Measurements from ENCODE around the gene TARS3. TPM values are rescaled to one million over a fixed set of nuclear protein-coding genes. Genes with fewer than 3 reads are reported as not detected.
"Not testable (repeated sequence)": the region's sequence is repeated elsewhere in the genome, so short reads cannot be mapped to it uniquely, and the experiment has no call there.

Gene TARS3
- total RNA-seq, 4 donors from 2014 or later = 2.9 to 16.6 (median 7.8) TPM

DNA sequence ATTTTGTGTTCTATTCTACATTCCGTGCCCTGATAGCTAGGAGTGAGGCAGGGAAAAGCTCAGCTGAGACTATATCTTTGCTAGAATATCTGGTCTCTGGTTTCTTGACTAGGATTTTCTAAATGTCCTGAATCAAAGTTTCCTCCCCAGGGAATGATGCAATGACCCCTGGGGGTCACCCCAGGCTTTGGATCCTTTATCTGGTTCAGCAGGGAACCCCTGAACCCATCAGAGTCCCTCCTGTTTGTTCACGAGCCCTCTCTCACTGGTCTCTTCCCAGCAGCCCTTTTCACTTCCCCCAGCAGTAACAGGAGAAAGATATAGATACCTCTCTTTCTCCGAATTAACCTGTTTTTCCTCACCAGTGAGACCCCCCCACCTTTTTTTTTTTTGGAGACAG lies 86.4 kb downstream of the TARS3 start:
- Histone ChIP-seq H3K9me3 (no peaks in the 10 kb centered on the region), H3K4me3 (no peak overlapping the region), H3K4me1 (peaks cover 6 to 21% (median 6%) of the 10 kb centered on the region in 3 donors), H3K27me3 (no peaks in the 10 kb centered on the region), H3K27ac (no peak overlapping the region), H3K36me3 (peaks cover 0 to 34% (median 7%) of the 10 kb centered on the region in 3 donors)
- TF ChIP-seq POLR2A (IDR thresholded peaks at IDR 0.05) = no peak
- TF ChIP-seq, protein P1, sequence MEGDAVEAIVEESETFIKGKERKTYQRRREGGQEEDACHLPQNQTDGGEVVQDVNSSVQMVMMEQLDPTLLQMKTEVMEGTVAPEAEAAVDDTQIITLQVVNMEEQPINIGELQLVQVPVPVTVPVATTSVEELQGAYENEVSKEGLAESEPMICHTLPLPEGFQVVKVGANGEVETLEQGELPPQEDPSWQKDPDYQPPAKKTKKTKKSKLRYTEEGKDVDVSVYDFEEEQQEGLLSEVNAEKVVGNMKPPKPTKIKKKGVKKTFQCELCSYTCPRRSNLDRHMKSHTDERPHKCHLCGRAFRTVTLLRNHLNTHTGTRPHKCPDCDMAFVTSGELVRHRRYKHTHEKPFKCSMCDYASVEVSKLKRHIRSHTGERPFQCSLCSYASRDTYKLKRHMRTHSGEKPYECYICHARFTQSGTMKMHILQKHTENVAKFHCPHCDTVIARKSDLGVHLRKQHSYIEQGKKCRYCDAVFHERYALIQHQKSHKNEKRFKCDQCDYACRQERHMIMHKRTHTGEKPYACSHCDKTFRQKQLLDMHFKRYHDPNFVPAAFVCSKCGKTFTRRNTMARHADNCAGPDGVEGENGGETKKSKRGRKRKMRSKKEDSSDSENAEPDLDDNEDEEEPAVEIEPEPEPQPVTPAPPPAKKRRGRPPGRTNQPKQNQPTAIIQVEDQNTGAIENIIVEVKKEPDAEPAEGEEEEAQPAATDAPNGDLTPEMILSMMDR (IDR thresholded peaks at IDR 0.05) = no peak
- 67 to 83% methylated on average over 3 of the region's 3 CpGs for WGBS, 2 donors
- intact Hi-C loops (cut with DNase I) = loop anchor here (5.0 kb wide), 1 partner anchor 331 kb away; no protein-coding TSS in a partner anchor
- DNase-seq = no peak

DNA sequence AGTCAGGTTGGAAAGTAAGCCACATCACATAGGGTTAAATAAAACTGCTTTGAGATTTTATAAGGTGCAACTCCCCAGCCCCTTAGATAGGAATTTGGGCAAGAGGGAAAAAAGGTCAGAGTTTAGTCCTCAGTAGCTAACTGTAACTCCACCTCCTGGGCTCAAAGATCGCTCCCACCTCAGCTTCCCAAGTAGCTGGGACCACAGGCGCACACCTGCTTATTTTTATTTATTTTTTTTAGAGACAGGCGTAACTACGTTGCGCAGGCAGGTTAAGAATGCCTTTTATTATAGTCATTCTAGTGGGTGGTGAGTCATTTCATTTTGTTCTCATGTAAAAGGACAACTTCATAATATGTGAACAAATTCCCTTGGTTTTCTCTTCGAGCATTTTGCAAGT lies 86.8 kb downstream of the TARS3 start:
- intact Hi-C loops (cut with DNase I) = loop anchor here (5.0 kb wide), 1 partner anchor 330 kb away; no protein-coding TSS in a partner anchor
- Histone ChIP-seq H3K4me3 (no peak overlapping the region), H3K27ac (no peak overlapping the region), H3K9me3 (no peaks in the 10 kb centered on the region), H3K27me3 (no peaks in the 10 kb centered on the region), H3K36me3 (peaks cover 0 to 30% (median 7%) of the 10 kb centered on the region in 3 donors), H3K4me1 (peaks cover 6 to 20% (median 6%) of the 10 kb centered on the region in 3 donors)
- DNase-seq = no peak
- WGBS, 2 donors = 47 to 51% methylated on average over 6 of the region's 6 CpGs
- TF ChIP-seq, protein P1 (IDR thresholded peaks at IDR 0.05) = no peak
- TF ChIP-seq POLR2A (IDR thresholded peaks at IDR 0.05) = no peak

DNA sequence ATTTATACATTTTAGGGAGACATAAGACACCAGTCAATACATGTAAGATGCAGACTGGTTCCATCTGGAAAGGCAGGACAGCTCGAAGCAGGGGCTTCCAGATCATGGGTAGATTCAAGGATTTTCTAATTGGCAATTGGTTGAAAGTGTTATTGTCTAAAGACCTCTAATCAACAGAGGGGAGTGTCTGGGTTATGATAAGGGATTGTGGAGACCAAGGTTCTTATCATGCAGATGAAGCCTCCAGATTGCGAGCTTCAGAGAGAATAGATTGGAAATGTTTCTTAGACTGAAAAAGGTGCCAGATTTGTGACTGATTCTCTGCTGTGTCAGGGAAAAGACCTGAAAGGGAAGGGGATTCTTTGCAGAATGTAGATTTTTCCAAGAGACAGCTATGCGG lies 87.2 kb downstream of the TARS3 start:
- H3K9me3 ChIP-seq = no peaks in the 10 kb centered on the region
- no peak for DNase-seq
- H3K36me3 ChIP-seq = peaks cover 0 to 26% (median 7%) of the 10 kb centered on the region in 3 donors
- H3K27me3 ChIP-seq = no peaks in the 10 kb centered on the region
- 82 to 86% methylated on average over 3 of the region's 3 CpGs for WGBS, 2 donors
- no peak overlapping the region for H3K4me3 ChIP-seq
- TF ChIP-seq, protein P1 (IDR thresholded peaks at IDR 0.05) = no peak
- TF ChIP-seq POLR2A (IDR thresholded peaks at IDR 0.05) = no peak
- intact Hi-C loops (cut with DNase I) = loop anchor here (5.0 kb wide), 1 partner anchor 330 kb away; no protein-coding TSS in a partner anchor
- H3K4me1 ChIP-seq = peaks cover 2 to 15% (median 6%) of the 10 kb centered on the region in 3 donors
- no peak overlapping the region for H3K27ac ChIP-seq

DNA sequence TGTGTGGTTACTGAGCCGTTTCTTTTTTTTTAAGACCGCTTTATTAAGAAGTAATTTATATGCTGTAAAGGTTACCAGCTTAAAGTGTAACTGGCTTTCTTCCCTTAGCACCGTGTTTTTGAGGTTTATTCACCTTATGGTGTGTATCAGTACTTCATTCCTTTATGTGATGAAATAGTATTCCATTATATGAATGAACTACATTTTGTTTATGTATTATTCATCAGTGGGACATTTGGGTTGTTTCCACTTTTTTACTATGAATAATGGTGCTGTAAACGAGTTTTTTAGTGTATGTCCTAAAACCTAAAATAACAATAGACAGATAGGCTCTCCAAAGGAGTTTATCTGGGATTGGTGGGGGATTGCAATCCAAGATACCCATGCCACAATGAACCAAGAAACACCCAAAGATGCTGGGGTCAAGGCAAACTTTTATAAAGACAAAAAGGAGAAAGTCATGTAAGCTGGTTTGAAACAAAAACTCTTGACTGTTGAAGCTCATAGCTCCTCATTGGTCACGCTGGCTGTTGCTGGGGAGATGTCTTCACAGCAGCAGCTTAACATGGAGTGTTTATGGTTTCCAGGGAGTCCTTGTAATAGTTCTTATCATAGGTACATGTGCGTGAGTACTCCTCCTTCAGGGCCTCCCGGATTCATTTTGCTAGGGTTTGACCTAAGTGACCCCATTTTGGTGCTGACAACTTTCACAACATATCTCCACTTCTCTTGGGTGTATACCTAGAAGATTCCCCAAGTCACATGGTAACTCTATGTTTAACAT lies 88.1 kb downstream of the TARS3 start:
- Histone ChIP-seq H3K27me3 (no peaks in the 10 kb centered on the region), H3K4me3 (no peak overlapping the region), H3K4me1 (peaks cover 0 to 6% (median 6%) of the 10 kb centered on the region in 3 donors), H3K9me3 (no peaks in the 10 kb centered on the region), H3K36me3 (peaks cover 0 to 22% (median 7%) of the 10 kb centered on the region in 3 donors), H3K27ac (no peak overlapping the region)
- intact Hi-C loops (cut with DNase I) = loop anchor here (5.0 kb wide), 1 partner anchor 329 kb away; no protein-coding TSS in a partner anchor
- TF ChIP-seq, protein P1 (IDR thresholded peaks at IDR 0.05) = no peak
- no peak for TF ChIP-seq POLR2A (IDR thresholded peaks at IDR 0.05)
- no peak for DNase-seq
- 65 to 79% methylated on average over 7 of the region's 7 CpGs for WGBS, 2 donors

DNA sequence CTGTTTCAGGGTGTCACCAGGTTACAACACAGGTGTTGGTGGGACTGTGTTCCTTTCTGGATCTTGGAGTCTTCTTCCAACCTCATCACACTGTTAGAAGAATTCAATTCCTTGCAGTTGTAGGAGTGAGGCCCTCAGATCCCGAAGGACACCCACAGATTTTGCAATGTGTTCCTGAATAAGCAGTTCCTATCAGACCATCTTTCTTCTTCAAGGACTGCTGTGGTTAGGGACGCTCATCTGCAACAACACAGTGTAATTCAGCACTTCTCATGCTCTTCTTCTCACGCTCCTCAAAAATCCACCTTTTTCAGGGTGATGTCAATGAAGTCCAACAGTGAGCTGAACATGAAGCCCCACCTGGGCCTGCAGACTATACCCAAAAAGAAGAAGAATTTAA lies 90.9 kb downstream of the TARS3 start:
- DNase-seq = no peak
- intact Hi-C loops (cut with DNase I) = no loop called here
- no peak overlapping the region for H3K4me3 ChIP-seq
- no peaks in the 10 kb centered on the region for H3K36me3 ChIP-seq
- H3K27me3 ChIP-seq = no peaks in the 10 kb centered on the region
- WGBS, 2 donors = 82 to 100% methylated on average over 1 to 3 of the region's 3 CpGs
- H3K9me3 ChIP-seq = no peaks in the 10 kb centered on the region
- no peak overlapping the region for H3K27ac ChIP-seq
- H3K4me1 ChIP-seq = no peaks in the 10 kb centered on the region
- TF ChIP-seq, protein P1 (IDR thresholded peaks at IDR 0.05) = no peak
- TF ChIP-seq POLR2A (IDR thresholded peaks at IDR 0.05) = no peak

DNA sequence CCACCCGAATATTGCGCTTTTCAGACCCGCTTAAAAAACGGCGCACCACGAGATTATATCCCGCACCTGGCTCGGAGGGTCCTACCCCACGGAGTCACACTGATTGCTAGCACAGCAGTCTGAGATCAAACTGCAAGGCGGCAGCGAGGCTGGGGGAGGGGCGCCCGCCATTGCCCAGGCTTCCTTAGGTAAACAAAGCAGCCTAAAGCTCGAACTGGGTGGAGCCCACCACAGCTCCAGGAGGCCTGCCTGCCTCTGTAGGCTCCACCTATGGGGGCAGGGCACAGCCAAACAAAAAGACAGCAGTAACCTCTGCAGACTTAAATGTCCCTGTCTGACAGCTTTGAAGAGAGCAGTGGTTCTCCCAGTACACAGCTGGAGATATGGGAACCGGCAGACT lies 97.5 kb downstream of the TARS3 start:
- no CpG with 5 or more reads among the region's 15 CpGs for WGBS, 2 donors
- H3K27me3 ChIP-seq; H3K4me3 ChIP-seq; H3K4me1 ChIP-seq; intact Hi-C loops (cut with DNase I); H3K36me3 ChIP-seq; DNase-seq; H3K27ac ChIP-seq; H3K9me3 ChIP-seq: not testable (repeated sequence)
